ENCODE measurements around the gene CISD2.
"Not testable (repeated sequence)": the region's sequence is repeated elsewhere in the genome, so short reads cannot be mapped to it uniquely, and the experiment has no call there.

The CISD2 gene

DNA sequence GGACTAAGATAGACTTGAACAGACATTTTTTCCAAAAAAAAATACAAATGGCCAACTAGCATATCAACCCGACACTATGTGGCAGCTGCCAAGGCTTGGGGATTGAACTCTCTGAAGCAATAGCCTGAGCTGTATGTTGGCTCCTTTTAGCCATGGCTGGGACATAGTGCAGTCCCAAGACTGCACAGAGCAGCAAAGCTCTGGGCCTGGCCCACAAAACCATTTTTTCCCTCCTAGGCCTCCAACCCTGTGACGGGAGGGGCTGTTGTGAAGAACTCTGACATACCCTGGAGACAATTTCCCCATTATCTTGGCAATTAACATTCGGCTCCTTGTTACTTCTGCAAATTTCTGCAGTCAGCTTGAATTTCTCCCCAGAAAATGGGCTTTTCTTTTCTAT, 50.1 kb downstream of the CISD2 start:
- no peak for DNase-seq (ENCODE audit: low read depth, low spot score)

DNA sequence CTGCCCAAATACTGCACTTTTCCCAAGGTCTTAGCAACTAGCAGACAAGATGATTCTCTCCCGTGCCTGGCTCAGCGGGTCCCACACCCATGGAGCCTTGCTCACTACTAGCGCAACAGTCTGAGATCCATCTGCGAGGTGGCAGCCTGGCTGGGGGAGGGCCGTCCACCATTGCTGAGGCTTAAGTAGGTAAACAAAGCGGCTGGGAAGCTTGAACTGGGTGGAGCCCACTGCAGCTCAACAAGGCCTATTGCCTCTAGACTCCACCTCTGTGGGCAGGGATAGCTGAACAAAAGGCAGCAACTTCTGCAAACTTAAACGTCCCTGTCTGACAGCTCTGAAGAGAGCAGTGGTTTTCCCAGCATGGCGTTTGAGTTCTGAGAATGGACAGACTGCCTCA, 50.9 kb downstream of the CISD2 start:
- DNase-seq (ENCODE audit: low read depth, low spot score), result not testable (repeated sequence)

DNA sequence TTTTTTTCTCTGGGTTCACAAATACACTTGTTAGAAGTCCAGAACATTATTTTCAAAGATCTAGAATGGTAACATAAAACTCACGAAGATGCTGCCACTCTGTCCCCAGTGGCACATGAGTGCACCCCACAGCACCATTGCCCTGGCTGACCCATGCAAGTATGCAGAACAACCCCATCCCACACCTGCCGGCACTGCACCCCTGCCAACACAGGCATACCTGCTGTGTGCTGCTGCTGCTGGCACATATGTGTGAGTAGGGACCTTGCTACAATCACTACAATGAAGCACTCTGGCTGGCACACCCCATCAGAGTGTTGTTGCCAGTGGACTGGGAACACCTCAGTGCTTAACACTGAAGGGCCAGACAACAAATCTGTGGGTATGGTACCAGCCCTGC, 66.9 kb downstream of the CISD2 start:
- no peak for DNase-seq (ENCODE audit: low read depth, low spot score)

DNA sequence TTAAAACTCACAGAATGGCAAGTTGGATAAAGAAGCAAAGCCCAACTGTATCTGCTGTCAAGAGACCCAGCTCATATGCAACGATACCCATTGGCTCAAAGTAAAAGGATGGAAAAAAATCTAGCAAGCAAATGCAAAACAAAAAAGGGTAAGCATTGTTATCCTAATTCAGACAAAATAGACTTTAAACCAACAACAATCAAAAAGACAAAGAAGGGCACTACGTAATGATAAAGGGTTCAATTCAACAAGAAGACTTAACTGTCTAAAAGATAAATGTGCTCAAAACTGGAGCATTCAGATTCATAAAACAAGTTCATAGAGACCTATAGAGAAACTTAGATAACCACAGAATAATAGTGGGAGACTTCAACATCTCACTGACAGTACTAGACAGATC, 69.3 kb downstream of the CISD2 start:
- not testable (repeated sequence) for DNase-seq (ENCODE audit: low read depth, low spot score)
